CD4-positive, alpha-beta T cell treated with Interleukin-17A for 4 hours (primary cell): Measurements from ENCODE around the gene NBPF9.
"Not testable (repeated sequence)": the region's sequence is repeated elsewhere in the genome, so short reads cannot be mapped to it uniquely, and the experiment has no call there.

Source experiments
- DNase-seq: peaks from one replicate; pipeline ENCODE4 v3.0.0-alpha.2; 2020; ENCODE audit warnings: mixed read lengths

The NBPF9 gene

GRCh38 chr1:149009761-149010160 is 93.6 kb downstream of the NBPF9 start:
- DNase-seq: not testable (repeated sequence)

- not testable (repeated sequence) for DNase-seq
These were observed 94.6 kb downstream of the NBPF9 start for GRCh38 chr1:149008769-149009168.

- DNase-seq: not testable (repeated sequence)
These were observed 95.0 kb downstream of the NBPF9 start for GRCh38 chr1:149008326-149008725.
